H9 (cell line): Measurements from ENCODE around the gene DLGAP4. TPM values are rescaled to one million over a fixed set of nuclear protein-coding genes. Genes with fewer than 3 reads are reported as not detected.
"Not testable (repeated sequence)": the region's sequence is repeated elsewhere in the genome, so short reads cannot be mapped to it uniquely, and the experiment has no call there.

Experiments used
- DNase-seq: peaks from one replicate; pipeline ENCODE4 v3.0.0-alpha.2; 2017
- H2AFZ ChIP-seq: one replicate; pipeline ENCODE4 v1.6.1; 2013; ENCODE audit warnings: mild to moderate bottlenecking, low read length, control low read depth, moderate library complexity
- H2AK5ac ChIP-seq: 2 replicates; pipeline ENCODE4 v1.6.1; 2013; ENCODE audit warnings: low read length, control low read depth, mixed read lengths; ENCODE audit not compliant: insufficient read length
- H2BK120ac ChIP-seq: one replicate; pipeline ENCODE4 v1.6.1; 2013; ENCODE audit warnings: low read depth, mild to moderate bottlenecking, low read length, control low read depth, inconsistent platforms; ENCODE audit not compliant: poor library complexity, severe bottlenecking
- H2BK12ac ChIP-seq: 2 replicates; pipeline ENCODE4 v1.6.1; 2013; ENCODE audit warnings: low read length, control low read depth, mixed read lengths, low read depth; ENCODE audit not compliant: insufficient read length
- H2BK15ac ChIP-seq: 2 replicates; pipeline ENCODE4 v1.6.1; 2013; ENCODE audit warnings: low read depth, low read length, control low read depth
- H2BK20ac ChIP-seq: one replicate; pipeline ENCODE4 v1.6.1; 2013; ENCODE audit warnings: low read depth, mild to moderate bottlenecking, low read length, control low read depth, inconsistent platforms; ENCODE audit not compliant: poor library complexity, severe bottlenecking
- H2BK5ac ChIP-seq: 2 replicates; pipeline ENCODE4 v1.6.1; 2013; ENCODE audit warnings: low read length, control low read depth, mixed read lengths; ENCODE audit not compliant: insufficient read length
- H3K14ac ChIP-seq: 2 replicates; pipeline ENCODE4 v1.6.1; 2013; ENCODE audit warnings: low read length, control low read depth; ENCODE audit not compliant: insufficient read depth
- H3K18ac ChIP-seq: 2 replicates; pipeline ENCODE4 v1.6.1; 2013; ENCODE audit warnings: low read depth, mild to moderate bottlenecking, mixed read lengths, low read length, control low read depth; ENCODE audit not compliant: insufficient read length
- H3K23ac ChIP-seq: 2 replicates; pipeline ENCODE4 v1.6.1; 2013; ENCODE audit warnings: low read length, control low read depth, mixed read lengths, low read depth; ENCODE audit not compliant: insufficient read length
- H3K23me2 ChIP-seq: 2 replicates; pipeline ENCODE4 v1.6.1; 2013; ENCODE audit warnings: low read depth, mild to moderate bottlenecking, mixed read lengths, low read length, control low read depth; ENCODE audit not compliant: insufficient read length, poor library complexity, severe bottlenecking
- H3K27ac ChIP-seq: 2 replicates; pipeline ENCODE4 v1.5.1; 2013; ENCODE audit warnings: low read length, control low read depth, mixed read lengths, low read depth; ENCODE audit not compliant: insufficient read length
- H3K27me3 ChIP-seq: 2 replicates; pipeline ENCODE4 v1.6.1; 2013; ENCODE audit warnings: low read length, control low read depth, inconsistent platforms; ENCODE audit not compliant: insufficient read depth
- H3K4ac ChIP-seq: 2 replicates; pipeline ENCODE4 v1.6.1; 2013; ENCODE audit warnings: low read depth, mild to moderate bottlenecking, control low read depth, inconsistent platforms, low read length, moderate library complexity
- H3K4me1 ChIP-seq: 2 replicates; pipeline ENCODE4 v1.6.1; 2013; ENCODE audit warnings: low read length, control low read depth, inconsistent platforms; ENCODE audit not compliant: insufficient read depth
- H3K4me2 ChIP-seq: 2 replicates; pipeline ENCODE4 v1.6.1; 2013; ENCODE audit warnings: low read length, control low read depth, mixed read lengths; ENCODE audit not compliant: insufficient read length, insufficient read depth
- H3K56ac ChIP-seq: 2 replicates; pipeline ENCODE4 v1.6.1; 2013; ENCODE audit warnings: low read depth, mild to moderate bottlenecking, mixed read lengths, low read length, control low read depth; ENCODE audit not compliant: insufficient read length
- H3K79me1 ChIP-seq: 2 replicates; pipeline ENCODE4 v1.6.1; 2013; ENCODE audit warnings: low read depth, mild to moderate bottlenecking, moderate library complexity, low read length, control low read depth, inconsistent platforms; ENCODE audit not compliant: insufficient read depth, poor library complexity, severe bottlenecking
- H3K79me2 ChIP-seq: 2 replicates; pipeline ENCODE4 v1.6.1; 2013; ENCODE audit warnings: low read length, control low read depth, inconsistent platforms; ENCODE audit not compliant: insufficient read depth
- H3K9ac ChIP-seq: 2 replicates; pipeline ENCODE4 v1.6.1; 2013; ENCODE audit warnings: low read length, control low read depth, mixed read lengths; ENCODE audit not compliant: insufficient read length; ENCODE audit errors: extremely low read depth
- H3K9me3 ChIP-seq: one replicate; pipeline ENCODE4 v1.6.1; 2013; ENCODE audit warnings: low read depth, low read length, inconsistent platforms; ENCODE audit not compliant: control insufficient read depth
- H3T11ph ChIP-seq: one replicate; pipeline ENCODE4 v1.6.1; 2013; ENCODE audit warnings: mild to moderate bottlenecking, low read length, control low read depth, inconsistent platforms
- H4K20me1 ChIP-seq: one replicate; pipeline ENCODE4 v1.6.1; 2013; ENCODE audit not compliant: control insufficient read depth, insufficient read length, insufficient read depth
- H4K5ac ChIP-seq: 2 replicates; pipeline ENCODE4 v1.6.1; 2013; ENCODE audit warnings: low read depth, mild to moderate bottlenecking, mixed read lengths, low read length, control low read depth; ENCODE audit not compliant: insufficient read length
- H4K8ac ChIP-seq: replicated peaks from 2 replicates; pipeline ENCODE4 v1.6.1; 2013; ENCODE audit warnings: low read length, control low read depth, mixed read lengths, low read depth; ENCODE audit not compliant: insufficient read length
- H4K91ac ChIP-seq: 2 replicates; pipeline ENCODE4 v1.6.1; 2013; ENCODE audit warnings: low read depth, mild to moderate bottlenecking, moderate library complexity, mixed read lengths, low read length, control low read depth; ENCODE audit not compliant: insufficient read length
- H3K27ac Mint-ChIP-seq, 3 experiments: 2 replicates in 2 of 3; 3 replicates in 1 of 3; pipeline ENCODE4 v1.8.0; 2020 to 2021; ENCODE audit warnings: mixed read lengths in 3 of 3, mild to moderate bottlenecking in 1 of 3, moderate library complexity in 1 of 3
- H3K27me3 Mint-ChIP-seq: 2 replicates; pipeline ENCODE4 v1.8.0; 2021; ENCODE audit warnings: low read depth, mild to moderate bottlenecking, moderate library complexity, mixed read lengths
- H3K36me3 Mint-ChIP-seq, 3 experiments: 2 replicates in 2 of 3; 3 replicates in 1 of 3; pipeline ENCODE4 v1.8.0; 2020 to 2021; ENCODE audit warnings: low read depth in 3 of 3, mixed read lengths in 3 of 3; ENCODE audit not compliant: insufficient read depth in 1 of 3
- H3K4me1 Mint-ChIP-seq, 2 experiments: 2 replicates each; pipeline ENCODE4 v1.8.0; 2020; ENCODE audit warnings: mixed read lengths in 2 of 2
- H3K4me3 Mint-ChIP-seq, 2 experiments: 2 replicates in 1 of 2; 3 replicates in 1 of 2; pipeline ENCODE4 v1.8.0; 2020 to 2021; ENCODE audit warnings: mild to moderate bottlenecking in 2 of 2, mixed read lengths in 2 of 2, moderate library complexity in 1 of 2
- H3K9me3 Mint-ChIP-seq, 2 experiments: 2 replicates in 1 of 2; 3 replicates in 1 of 2; pipeline ENCODE4 v1.8.0; 2020; ENCODE audit warnings: mild to moderate bottlenecking in 2 of 2, mixed read lengths in 2 of 2, moderate library complexity in 1 of 2
- CTCF ChIP-seq: fragments of 200-600 bp; sonication (generic); conservative IDR thresholded peaks from 3 replicates; pipeline ENCODE4 v1.8.0; 2021; ENCODE audit warnings: antibody characterized with exemption, mild to moderate bottlenecking
- WGBS: extraction: QIAGEN DNeasy Blood & Tissue Kit; methylation state at CpG from one replicate; pipeline ENCODE4 v1.1.7; 2013; ENCODE audit warnings: missing lambda C conversion rate, low lambda C conversion rate, mixed read lengths; ENCODE audit not compliant: insufficient read length; ENCODE audit errors: extremely low coverage; 5-methylcytosine and 5-hydroxymethylcytosine counted together
- total RNA-seq: library from RNA; stranded (reverse); gene quantifications from 2 replicates; pipeline ENCODE4 v1.2.1, GENCODE V29; 2021

Gene DLGAP4
- total RNA-seq, 1 experiment from 2014 or later, result 48.0 TPM

- H3K9me3 ChIP-seq, result no peaks in the 10 kb centered on the region
- H2BK12ac ChIP-seq, result no peak overlapping the region
- no peak overlapping the region for H3K14ac ChIP-seq
- peaks cover 14 to 33% (median 15%) of the 10 kb centered on the region in 3 experiments for H3K36me3 Mint-ChIP-seq
- H3K23me2 ChIP-seq, result no peaks in the 10 kb centered on the region
- no peak for DNase-seq
- no peak overlapping the region for H3T11ph ChIP-seq
- no peak overlapping the region for H2AK5ac ChIP-seq
- H3K4me1 Mint-ChIP-seq, result peaks cover 20 to 27% of the 10 kb centered on the region in 2 experiments
- H3K79me1 ChIP-seq, result no peaks in the 10 kb centered on the region
- peaks cover 2% of the 10 kb centered on the region; the same call in 1 of the 2 replicates for H3K4me1 ChIP-seq
- no peak for TF ChIP-seq CTCF
- H3K4ac ChIP-seq, result no peak overlapping the region
- peaks cover 1% of the 10 kb centered on the region; the same call in 1 of the 2 replicates for H3K27me3 Mint-ChIP-seq
- no peak overlapping the region for H2AFZ ChIP-seq
- no peak overlapping the region for H2BK5ac ChIP-seq
- H4K20me1 ChIP-seq, result no peaks in the 10 kb centered on the region
- no peak overlapping the region for H3K18ac ChIP-seq
- no peak overlapping the region for H3K27ac ChIP-seq
- H3K9ac ChIP-seq, result no peak overlapping the region
- WGBS, result no CpG with 5 or more reads among the region's 1 CpG
- peaks cover 12 to 14% of the 10 kb centered on the region in 2 experiments for H3K9me3 Mint-ChIP-seq
- no peak overlapping the region for H2BK20ac ChIP-seq
- no peak overlapping the region for H3K23ac ChIP-seq
- no peaks in the 10 kb centered on the region; the same call in 1 of the 2 replicates for H3K79me2 ChIP-seq
- H3K27ac Mint-ChIP-seq, result peak overlapping the region in 1 of 3 experiments; percentile 89; a peak in 1 of 7 replicates
- H4K91ac ChIP-seq, result no peak overlapping the region
- H3K56ac ChIP-seq, result no peak overlapping the region
- no peak overlapping the region for H2BK15ac ChIP-seq
- H3K27me3 ChIP-seq, result no peaks in the 10 kb centered on the region
- H2BK120ac ChIP-seq, result no peak overlapping the region
- no peak overlapping the region for H3K4me3 Mint-ChIP-seq
- no peak overlapping the region for H3K4me2 ChIP-seq
- no peak overlapping the region for H4K5ac ChIP-seq
- H4K8ac ChIP-seq, result no peak overlapping the region
Measured at GRCh38 chr20:36563374-36563773, 257.2 kb downstream of the DLGAP4 start.

- not testable (repeated sequence) for H4K5ac ChIP-seq, H2BK12ac ChIP-seq, H3K4me3 Mint-ChIP-seq, H3K23me2 ChIP-seq, H2BK20ac ChIP-seq, H3K56ac ChIP-seq, H3K4ac ChIP-seq, H2BK5ac ChIP-seq, H3K27ac ChIP-seq, H3K9me3 ChIP-seq, H4K20me1 ChIP-seq, H3T11ph ChIP-seq, H2AFZ ChIP-seq, H4K91ac ChIP-seq, DNase-seq, H3K27me3 Mint-ChIP-seq, H3K18ac ChIP-seq, H3K9ac ChIP-seq, H3K23ac ChIP-seq, H4K8ac ChIP-seq, H3K14ac ChIP-seq, H2BK15ac ChIP-seq, H3K79me1 ChIP-seq, H2AK5ac ChIP-seq, H3K4me2 ChIP-seq, H3K27me3 ChIP-seq, H3K79me2 ChIP-seq, H3K4me1 ChIP-seq, H2BK120ac ChIP-seq, H3K27ac Mint-ChIP-seq
- Mint-ChIP-seq H3K4me1 (peaks cover 23 to 29% of the 10 kb centered on the region in 2 experiments), H3K9me3 (peaks cover 12 to 14% of the 10 kb centered on the region in 2 experiments), H3K36me3 (peaks cover 14 to 33% (median 15%) of the 10 kb centered on the region in 3 experiments)
- WGBS, result no CpG with 5 or more reads among the region's 13 CpGs
Measured at GRCh38 chr20:36564078-36564725, 258.1 kb downstream of the DLGAP4 start.
